DMS114 treated with DMSO at 0.1 percent for 48 hours (cell line): ENCODE measurements around the gene WDFY2.

Experiments used
- DNase-seq: peaks from one replicate; lab custom pipeline; 2025; ENCODE audit not compliant: unreplicated experiment; lab: John Stamatoyannopoulos, UW

Gene WDFY2

DNA sequence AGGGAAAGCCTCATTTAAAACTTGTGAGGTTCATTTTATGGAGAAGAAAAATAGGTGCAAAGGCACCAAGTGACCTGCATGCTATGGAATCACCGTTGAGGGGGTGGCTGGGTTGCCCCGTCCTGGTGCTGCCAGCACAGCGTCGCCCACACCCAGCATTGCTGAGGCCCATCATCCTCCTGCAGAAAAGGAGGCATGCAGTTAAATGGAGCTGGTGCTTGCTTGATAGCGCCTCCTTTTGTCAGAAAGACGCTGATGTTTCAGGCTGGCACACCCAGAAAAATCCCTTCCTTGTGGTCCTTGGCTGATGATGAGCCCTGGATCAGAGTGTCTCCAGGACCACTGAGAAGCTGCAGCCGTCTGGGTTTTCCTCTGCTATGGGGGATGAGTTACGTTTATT lies 182.8 kb downstream of the WDFY2 start:
- no peak for DNase-seq

DNA sequence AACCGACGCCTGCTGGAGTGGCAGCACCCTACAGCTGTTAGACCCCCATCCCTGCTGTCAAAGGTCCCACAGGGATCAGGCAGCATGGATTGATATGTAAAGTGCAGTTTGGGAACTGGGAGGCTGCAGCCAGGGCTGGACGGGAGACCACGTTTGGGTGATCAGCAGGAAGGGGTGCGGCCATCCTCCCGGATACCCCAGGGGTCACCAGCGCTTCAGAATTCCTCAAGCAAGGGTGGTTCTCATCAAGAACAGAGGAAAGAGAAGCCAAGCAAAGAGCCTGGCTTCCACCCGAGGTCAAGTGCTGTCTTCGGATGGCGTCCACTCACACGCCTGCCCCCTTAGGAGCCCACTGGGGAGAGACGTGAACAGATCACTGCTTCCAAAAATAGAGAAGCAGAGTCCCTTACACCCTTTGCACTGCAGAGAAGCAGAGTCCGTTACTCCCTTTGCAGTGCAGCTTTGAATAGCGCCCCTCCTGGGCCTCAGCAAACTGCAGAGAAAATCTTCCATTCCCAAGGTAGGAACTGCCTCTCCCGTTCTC lies 184.2 kb downstream of the WDFY2 start:
- no peak for DNase-seq

DNA sequence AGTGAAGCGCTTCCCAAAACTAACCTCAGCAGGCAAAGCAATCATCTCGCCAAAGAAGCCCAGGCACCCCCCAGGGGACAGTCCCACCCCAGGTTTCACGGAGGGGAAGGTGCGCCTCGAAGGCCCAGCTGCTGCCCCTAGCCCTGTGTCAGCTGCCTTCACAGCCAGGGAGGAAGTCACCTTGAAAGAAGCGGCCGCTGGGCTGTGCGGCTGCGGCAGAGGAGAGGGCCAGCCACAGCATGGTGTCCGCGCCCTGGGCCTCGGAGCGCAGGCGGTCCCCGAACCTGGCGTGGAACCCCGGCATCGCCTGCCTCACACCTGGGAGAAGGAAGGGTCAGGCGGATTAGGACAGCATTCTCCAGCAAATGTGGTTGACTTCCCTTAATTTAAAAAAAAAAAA lies 184.7 kb downstream of the WDFY2 start:
- no peak for DNase-seq

DNA sequence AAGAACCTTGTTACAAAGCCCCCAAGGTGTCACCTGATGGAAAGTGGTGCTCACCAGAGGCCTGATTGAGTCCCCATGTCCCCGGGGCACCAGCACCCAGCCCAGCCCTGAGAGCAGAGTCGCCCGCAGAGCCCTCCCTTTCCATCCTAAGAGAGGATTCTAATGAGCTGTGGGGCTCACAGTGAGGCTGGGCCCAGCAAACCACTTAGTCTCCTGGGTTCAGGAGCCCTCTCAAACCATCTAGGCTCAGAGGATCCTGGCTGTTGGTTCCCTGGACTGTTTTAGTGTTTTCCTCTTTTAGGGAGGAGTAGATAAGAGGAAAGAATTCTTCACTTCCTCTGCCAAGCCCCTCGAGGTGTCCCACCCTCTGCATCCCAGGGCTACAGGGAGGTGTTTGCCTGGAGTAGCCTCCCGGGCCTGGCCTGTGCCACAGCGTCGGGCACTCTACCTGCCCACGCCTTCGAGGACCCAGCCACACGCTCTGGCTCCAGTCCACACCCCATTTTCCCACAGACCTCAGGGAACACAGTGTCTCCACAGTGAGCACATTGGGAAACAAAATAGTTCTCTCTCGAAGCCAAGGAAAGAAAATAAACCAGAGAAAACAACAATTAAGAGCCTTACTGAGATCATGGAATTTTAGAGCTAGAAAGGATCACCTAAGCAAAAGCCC lies 185.3 kb downstream of the WDFY2 start:
- no peak for DNase-seq

GRCh38 chr13:51770160-51770559 lies 185.9 kb downstream of the WDFY2 start:
- DNase-seq, result no peak

DNA sequence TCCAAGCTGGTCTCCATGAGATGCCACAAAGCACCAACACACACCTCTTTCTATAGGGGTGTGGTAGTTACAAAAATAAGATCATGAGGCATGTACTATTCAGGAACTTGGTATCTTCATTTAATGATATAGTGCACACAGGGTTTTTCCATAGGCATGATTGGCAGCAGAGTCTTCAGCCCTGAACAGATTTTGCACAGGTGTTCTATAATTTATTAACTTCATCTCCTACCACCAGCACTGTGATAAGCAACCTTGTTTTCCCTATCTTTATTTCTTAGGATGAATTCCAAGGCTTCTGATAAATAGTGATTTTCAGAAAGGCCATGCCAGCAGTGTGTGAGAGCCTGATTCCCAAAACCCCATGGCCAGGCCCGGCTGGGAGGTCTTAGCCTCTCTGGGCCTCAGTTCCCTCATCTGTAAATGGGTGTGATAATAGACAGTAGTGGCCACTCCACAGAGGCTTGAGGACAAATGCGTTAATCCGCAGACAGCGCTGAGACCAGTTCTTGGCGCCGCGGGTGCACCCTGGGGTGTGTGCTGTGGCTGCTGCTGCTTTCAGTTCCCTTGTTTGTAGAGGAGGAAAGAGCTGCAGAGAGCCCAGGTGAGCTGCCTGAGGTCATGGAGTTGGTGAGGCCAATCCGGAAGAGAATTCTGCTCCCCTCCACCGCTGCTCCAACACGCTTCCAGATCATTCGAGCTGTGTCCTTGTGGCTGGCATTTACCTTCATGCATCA lies 186.6 kb downstream of the WDFY2 start:
- DNase-seq, result no peak

DNA sequence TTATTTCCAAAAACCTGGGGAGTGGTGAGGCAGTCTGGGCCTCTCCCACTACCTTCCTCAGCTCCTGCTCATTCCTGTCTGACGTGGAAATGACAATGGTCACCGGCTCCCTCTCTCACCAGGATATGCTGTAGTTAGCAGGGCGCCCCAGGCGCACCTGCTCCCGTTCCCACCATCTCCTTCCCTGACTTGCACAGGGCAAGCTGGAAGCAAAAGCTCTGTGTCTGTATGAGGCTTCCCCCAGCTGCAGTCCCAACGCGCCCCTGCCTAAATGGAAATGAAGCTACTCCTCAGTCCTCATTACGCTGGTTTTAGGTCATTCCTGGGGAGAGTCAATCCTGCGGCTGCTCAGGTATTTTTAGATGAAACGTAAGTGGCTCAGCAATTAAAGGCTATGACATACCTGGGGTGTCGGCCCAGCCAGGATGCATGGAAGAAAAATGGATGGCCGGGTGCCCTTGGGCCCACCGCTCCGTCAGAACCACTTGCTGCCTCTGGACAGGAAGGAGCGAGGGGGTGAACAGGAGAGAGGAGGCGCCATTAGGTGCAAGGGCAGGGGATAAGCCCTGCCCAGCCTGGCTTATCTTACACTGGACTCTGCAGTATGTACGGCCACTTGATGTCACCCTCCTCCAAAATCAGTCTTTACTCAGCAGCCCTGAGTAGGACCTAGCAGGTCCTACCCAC lies 187.3 kb downstream of the WDFY2 start:
- DNase-seq, result no peak

DNA sequence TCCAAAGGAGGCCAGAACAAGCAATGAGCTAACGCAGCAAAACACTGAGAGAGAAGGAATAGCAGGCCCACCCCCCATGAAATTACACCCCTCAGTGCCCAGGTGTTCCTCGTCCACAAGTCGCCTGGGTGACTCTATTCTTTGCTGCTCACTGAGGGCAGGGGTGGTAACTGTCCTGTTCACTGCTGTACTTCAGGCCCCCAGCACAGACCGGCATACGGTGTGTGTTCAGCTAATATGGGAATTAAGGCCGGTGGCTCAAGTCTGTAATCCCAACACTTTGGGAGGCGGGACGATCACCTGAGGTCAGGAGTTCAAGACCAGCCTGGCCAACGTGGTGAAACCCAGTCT lies 187.8 kb downstream of the WDFY2 start:
- no peak for DNase-seq

DNA sequence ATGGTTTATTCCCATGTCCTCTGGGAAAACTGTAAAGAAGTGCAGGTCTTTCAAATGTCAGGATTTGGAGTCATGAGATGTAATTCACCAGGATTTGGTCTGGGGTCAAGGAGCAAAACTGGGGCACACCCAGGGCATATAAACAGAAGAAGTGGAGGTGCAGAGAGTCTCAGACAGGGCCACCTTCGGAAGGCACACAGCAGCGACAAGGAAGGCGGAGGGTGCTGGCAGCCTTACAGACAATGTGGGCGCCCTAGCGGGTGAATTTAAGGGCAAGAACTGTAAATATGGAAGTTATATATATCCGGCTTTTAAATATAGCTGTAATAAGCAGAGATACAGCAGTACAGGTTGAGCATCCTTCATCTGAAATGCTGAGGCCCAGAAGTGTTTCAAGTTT lies 188.5 kb downstream of the WDFY2 start:
- DNase-seq, result no peak

DNA sequence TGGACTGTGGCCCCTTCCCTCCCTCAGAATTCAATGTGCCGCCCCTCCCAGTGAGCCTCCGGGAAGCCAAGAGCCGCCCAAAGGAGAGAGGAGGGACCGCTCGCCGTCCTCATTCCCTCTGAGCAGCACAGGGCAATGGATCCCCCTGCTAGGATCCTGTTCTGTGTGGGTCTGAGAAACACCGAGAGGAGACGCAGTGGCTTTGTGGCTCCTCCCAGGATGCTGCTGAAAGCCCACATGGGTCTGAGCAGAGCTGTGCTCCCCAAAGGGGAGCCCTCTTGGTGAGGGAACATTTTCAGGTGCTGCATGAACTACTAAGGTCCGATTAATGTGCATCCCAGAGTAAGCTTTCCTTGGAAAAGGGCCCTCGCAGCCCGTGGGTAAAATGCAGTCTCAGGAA lies 189.3 kb downstream of the WDFY2 start:
- DNase-seq, result no peak

DNA sequence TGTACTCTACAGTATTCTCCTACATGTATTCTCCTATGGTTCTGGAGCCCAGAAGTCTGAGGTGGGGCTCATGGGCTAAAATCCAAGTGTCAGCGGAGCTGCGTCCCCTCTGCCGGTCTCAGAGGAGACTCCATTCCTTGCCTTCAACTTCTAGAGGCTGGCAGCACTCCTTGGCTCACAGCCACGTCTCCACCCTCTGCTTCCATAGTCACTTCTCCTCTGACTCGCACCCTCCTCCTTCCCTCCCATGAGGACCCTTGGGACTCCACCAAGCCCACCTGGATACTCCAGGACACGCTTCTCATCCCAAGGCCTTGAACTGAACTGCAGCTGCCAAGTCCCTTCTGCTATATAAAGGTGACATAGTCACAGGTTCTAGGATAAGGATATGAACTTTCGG lies 191.9 kb downstream of the WDFY2 start:
- DNase-seq, result no peak

DNA sequence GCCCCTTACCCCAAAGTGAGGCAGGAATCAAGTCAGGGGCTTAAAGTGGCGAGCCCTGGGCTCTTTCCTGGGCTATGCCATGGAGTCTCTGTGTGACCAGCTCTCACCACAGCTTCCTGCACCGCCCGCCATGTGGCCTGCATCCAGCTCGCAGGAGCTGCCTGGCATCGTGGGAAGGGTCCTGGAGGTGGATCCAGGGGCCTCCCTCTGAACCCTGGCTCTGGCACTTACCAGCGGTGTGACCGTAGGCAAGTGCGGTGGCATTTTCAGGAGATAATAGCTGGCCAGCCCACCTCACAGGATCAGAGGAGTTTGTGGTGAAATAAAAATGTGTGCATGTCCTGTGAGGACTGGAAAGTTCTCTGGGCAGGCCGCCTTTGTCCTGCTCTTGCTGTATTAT lies 193.7 kb downstream of the WDFY2 start:
- DNase-seq, result no peak

- no peak for DNase-seq
Measured at GRCh38 chr13:51778392-51778791, 194.1 kb downstream of the WDFY2 start.

DNA sequence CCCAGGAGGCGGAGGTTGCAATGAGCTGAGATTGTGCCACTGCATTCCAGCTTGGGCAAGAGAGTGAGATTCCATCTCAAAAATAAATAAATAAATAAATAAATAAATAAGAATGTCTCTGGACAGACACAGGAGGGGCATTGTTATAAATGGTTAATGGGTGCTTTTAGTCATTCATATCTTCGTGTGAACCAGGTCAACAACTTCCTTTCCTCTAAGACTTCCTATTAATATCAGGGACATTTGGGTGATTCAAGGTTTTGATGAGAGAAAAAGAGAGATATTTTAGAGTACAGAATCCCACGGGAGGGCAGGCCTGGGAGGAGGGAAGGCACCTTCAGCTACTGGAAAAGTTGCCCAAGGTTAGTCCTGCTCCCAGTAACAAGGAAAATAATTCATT lies 195.8 kb downstream of the WDFY2 start:
- DNase-seq, result no peak

- no peak for DNase-seq
Measured at GRCh38 chr13:51781246-51782022, 197.2 kb downstream of the WDFY2 start.

- DNase-seq, result no peak
Measured at GRCh38 chr13:51782026-51782710, 197.9 kb downstream of the WDFY2 start.

- no peak for DNase-seq
Measured at GRCh38 chr13:51783428-51784094, 199.3 kb downstream of the WDFY2 start.

DNA sequence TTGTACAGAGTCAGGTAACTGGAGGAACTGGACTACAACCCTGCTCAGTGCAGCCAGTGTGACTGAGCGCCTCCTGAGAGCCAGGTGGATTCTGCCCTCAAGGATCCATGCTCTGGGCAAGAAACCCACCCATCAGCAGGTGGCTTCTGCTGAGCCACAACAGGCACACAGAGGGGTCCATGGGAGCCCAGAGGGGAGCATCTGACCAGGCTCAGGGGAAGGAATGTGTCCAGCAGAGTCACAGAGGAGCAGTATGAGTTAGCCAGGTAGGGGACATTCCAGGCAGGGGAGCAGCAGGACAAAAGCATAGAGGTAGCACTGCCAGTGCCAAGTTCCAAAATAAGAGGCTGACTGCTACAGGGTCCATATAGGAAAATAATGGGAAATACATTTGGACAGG lies 199.8 kb downstream of the WDFY2 start:
- DNase-seq, result no peak

- DNase-seq, result no peak
Measured at GRCh38 chr13:51785712-51786424, 201.6 kb downstream of the WDFY2 start.
